ENCODE results near the gene DNMT3A.

DNMT3A gene

DNA sequence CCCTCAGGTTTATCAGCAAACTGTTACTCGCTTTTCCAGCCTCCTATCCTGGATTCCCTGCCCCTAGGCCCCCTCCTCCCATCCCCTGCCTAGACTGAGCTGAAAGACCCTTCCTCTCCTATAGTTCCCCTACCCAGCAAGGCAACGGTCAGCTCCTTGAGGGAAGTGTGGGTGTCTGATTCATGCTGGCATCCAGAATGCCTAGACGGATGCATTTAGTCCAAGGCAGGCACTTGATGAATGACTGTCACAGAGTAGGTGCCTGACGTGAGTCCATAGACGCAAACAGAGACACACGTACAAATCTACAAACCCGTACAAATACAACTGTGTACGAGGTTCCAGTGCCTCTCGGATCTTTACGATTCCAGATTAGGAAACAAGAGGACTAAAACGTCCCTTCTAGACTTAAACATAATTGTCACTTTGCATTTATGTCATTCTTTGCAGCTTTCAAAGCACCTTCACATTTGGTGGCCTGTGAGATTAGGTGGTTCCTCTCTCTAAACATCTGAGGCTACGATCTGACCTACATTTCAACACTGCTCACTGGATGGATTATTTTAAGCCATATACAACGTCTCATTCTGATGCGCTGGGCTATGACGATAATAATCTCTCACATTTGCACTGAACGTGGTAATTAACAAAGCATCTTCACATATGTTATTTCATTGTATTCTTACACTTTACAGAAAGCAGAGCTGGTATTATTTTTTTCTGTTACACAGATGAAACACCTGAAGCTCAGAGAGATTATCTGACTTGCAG lies 36.7 kb downstream of the DNMT3A start:
- DNase-seq (ENCODE audit: low read depth) = no peak

DNA sequence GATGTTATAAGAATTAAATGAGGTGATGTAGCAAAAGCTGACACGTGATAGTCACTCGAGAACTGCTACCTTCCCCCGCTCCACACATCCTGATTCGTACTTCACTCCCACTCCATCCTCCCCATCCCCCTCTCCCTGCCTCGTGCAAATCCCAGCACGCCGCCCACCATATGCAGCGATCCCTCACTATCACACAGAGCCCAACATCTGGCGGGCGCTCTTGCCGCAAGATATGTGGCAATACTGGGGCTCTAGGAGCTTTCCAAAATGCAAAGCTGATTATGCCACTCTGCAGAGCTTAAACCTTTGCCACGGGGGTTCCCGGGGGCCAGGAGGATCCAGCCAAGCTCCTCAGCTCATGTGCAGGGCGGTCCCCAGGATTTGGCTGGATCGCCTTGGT lies 37.4 kb downstream of the DNMT3A start:
- DNase-seq (ENCODE audit: low read depth) = no peak

DNA sequence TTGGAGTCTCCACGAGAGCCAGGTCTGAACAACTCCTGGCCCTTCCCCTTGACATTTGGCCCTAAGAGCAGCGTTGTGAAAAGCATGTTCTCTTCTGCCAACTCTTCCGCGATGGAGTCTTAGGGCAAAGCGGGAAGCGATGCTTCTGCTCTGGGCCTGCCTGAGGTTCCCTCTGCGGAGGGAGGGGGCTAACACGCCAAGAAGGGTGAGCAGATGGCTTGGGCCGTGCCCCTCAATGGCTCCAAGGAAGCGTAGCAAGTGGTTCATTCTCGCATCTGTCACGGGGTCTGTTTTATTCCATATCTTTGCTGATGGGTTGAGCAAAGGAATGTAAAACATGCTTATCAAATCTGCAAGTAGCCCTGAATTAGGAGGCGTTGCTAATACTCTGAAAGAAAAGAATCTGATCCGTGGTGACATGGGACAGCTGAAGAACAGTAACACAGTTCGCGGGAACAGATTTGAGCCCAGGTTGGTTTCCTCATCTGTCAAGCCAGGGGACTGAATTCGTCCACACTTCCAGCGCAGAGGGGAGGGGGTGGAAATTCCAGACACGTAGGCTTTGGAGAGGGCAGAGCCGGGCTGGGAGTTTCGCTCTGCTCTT lies 38.0 kb downstream of the DNMT3A start:
- no peak for DNase-seq (ENCODE audit: low read depth)

DNA sequence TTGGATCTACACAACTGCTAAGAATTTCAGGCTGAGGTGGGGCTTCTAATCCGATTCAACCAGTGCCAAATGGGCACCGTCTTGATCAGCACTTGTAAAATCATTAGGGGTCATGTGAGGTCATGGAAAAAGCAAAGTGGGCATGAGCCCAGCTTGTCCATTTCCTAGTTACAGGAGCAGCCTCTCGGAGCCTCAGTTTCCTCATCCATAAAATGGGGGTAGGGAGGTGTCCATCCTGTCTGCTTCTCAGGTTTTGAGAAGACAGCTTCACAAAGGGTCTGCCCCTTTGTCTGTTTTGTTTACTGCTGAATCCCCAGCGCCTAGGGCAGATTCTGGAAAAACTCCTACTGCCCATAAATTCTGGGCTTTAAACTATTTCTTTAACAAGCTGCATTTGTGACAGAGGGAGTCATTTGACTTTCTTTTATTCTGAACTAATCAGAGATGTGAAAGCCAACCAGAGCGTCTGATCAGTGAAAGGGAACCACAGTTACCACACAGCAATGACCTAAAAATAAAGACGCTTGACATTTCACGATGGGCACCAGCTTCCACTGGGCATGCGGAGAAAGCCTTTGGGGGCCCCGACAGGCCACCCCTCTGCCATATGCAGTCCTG lies 38.9 kb downstream of the DNMT3A start:
- DNase-seq (ENCODE audit: low read depth) = no peak

DNA sequence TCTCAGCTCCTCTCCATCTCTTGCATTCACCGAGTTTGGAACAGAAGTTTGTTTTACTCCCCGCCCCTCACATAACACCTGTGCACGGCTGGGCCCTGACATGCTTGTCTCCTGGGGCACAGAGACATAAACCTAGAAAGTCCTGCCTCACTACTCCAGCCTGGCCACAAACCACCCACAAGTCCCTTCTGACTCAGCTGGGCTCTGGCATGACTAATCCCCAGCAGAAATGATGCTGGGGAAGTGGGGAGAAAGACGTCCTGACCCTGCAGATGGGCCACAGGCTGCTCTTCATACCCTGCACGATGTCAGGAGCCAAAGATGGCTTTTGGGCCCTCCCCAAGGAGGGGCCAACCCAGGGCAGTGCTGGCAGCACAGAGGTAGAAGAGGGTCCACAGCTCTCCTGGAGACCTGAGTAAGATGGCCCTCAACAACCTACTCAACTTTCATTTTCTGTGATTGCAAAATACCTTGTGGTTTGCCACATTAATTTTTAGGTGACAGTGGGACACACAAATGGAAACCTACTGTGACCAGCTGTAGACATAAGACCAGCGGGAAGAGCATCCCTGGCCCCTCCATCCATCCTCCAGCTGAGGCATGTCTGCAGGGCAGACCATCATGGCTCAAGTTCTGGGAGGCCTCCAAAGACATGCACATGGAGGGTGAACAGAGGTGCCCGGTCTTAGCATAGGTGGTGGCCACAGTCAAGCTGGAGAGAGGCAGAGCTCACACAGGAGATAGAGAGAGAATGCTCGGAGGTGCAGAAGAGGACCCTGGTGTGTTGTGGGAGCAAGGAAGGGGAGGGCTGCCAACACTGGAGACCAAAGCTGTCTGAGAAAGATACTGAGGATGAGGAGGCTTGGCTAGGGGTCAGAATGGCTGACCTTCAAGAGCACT lies 40.0 kb downstream of the DNMT3A start:
- DNase-seq (ENCODE audit: low read depth) = peak; percentile 29

DNA sequence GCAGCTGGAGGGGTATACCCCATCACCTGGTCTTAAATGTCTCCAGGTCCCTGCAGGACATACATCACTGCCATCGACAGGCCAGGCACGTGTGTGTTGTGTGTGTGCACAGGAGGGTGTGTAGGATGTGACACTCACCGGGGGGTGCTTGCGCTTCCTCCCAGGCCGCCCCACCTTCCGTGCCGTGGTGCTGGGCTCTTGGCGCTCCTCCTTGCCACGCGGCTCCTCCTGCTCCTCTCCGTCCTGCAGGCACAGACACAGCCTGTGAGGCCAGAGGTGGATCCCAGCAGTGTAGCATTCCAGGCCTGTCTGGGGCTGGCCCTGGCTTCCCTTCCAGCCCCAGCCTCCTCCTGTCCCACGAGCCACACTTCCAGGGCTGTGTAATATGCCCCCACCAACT lies 41.7 kb downstream of the DNMT3A start:
- DNase-seq (ENCODE audit: low read depth) = no peak

DNA sequence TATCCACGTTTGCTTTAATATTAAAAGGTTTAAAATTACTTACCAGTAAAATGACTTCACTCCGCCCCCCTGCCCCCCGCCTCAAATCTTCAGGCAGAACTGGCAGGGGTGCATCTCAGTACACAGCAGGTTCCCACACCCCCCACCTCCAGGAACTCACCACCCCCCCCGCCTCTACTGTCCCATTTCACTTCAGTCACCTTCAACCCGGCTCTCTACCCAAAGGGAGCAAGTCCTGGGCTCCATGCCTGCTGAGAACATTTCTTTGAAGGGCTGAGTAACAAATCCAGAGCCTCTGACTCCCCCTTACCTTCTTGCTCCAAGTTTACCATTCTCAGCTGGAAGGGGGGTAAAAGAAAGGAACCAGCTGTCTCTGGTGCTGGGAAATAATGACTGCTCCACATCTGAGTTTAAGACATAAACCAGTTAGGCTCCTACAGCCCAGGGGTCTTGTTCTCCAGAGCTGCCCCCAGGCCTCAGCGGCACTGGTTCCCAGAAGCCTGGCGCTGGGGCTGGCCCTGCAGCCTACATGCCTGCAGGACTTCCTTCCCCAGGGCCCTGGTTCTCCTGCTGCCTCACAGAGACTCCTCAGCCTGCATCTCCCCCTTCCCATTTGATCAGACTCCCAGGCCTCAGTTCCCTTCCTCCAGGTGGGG lies 42.8 kb downstream of the DNMT3A start:
- DNase-seq (ENCODE audit: low read depth) = no peak

DNA sequence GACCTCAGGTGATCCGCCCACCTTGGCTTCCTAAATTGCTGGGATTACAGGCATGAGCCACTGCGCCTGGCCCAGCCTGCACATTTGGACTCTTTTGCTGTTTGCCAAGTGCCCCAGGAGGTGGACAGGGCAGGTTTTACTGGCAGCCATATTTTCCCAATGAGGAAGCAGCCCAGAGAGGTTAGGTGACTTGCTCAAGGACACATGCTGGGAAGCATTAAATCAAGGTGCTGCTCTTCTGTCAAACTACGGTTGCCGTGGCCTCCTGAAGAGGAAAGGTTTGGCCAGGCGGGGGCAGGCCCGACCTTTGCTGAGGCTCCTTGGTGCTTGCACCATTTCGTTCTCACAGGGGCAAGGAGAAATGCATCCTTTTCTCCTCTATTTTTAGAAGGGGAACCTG lies 44.0 kb downstream of the DNMT3A start:
- no peak for DNase-seq (ENCODE audit: low read depth)

DNA sequence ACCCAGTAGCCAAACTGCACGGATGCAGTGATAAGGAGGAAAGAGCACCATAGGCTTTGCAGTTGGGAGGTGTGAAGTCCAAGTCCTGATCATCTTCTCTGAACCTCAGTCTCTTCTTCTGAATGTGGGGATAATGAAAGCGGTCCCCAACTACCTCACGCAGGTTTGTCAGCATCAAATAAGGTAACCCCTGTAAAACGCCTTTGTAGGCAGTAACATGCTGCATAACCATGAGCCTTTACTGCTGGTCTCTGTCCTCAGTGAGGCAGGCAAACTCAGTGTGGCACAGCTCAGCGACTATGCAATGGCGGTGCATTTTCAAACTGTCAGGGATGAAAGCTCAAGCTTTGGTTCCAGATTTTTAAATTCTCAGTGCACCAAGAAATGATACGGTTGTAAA lies 46.1 kb downstream of the DNMT3A start:
- DNase-seq (ENCODE audit: low read depth) = no peak

DNA sequence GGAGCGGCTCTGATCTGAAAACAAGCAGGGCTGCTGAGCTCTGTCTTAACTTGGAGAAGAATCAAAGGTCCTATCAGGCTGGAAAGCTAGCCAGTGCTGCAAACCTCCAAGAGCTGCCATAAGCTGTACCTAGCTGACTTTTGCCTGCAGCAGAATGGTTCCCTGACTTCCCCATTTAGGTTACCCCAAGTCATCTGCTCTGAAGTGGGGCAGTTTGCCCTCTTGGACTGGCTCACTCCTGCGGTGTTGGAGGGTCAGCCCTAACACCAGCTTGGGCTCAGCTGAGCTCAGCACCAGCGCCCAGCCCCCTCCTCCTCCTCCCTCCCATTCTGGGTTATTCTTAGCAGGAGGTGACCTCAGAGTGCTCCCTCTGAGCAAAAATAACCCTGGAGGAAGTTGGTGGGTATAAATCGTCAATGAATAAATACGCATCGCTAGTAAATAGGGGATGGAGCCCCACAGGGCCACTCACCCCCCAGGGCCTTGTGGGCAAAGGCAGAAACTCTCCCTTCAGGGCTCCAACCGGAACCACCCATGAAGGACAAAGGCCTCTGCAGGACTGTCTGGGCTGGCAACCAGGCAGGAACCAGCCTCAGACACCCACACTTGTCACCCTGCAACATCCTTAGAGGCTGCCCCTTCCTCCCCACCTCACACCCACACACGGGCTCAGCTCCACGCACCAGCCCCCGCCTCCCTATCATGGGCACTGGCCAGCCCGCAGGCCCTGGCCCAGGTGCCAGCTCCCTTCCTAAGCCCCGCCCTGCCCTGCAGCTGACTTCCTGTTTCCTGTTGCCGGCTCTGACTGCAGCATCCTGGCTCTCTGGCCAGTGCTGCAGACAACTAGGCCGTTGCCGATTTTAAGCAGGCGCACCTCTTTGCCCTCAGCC lies 46.9 kb downstream of the DNMT3A start:
- DNase-seq (ENCODE audit: low read depth) = no peak

DNA sequence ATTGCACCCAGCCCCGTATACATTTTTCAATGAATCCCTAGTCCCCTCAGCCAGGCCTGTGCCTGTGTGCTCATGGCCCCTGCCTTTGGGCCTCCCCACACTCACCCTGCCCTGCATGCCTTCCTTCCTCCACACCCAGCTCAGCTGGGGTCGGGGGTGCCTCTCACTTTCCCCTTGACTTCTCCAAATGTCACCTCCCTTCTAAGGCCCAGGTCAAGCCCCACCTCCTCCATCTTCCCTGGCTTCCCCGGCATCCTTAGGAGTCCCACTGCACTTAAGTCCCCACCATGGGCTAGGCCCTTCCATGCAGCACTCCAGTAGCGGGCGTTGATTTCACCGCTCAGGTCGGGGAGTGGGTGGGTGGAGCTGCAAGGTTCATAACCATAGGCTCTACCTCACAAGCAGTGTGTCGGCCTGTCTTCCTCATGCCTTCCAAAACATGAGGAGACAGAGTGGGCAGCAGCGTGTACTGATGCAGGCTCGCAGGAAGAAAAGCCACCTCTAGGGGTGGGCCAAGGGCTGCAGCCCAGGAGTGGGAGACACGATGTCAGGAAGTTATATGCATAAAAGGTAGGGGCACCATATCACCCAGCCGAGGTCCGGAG lies 47.7 kb downstream of the DNMT3A start:
- DNase-seq (ENCODE audit: low read depth) = no peak

DNA sequence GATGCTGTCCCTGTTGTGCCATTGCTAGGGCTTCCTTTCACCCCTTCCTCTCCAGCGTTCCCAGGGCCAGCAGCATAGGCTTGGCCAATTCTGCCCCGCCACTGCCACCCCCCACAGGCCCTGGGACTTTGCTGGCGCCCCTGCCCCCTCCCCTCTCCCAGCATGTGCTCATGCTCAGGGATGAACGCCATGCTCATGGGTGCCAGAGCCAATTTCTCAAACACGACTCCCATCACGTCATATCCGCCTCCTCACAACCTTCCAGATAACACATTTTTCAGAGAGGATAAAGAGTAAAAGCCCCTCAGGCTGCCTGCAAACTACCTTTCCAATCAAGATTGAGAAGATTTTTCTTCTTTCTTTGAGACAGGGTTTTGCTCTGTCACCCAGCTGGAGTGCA lies 48.6 kb downstream of the DNMT3A start:
- DNase-seq (ENCODE audit: low read depth) = no peak

DNA sequence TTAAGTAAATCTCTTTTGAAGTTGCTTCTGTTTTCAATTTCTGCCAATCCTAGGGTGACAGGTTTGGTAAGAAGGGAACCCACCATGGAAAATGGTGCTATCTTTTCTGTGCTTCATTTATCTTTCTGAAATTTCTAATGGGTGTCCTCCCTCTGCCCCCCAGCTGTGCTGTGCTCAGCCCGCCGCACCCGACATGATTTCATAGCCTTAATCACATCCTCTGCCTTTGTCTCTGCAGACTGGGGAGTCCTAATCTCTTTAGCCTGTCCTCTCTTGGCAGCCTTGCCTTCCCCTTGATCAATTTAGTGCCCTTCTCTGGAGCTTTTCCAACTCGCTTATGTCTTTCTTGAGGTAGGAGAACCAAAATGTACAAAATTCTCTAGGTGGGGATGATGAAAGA lies 49.3 kb downstream of the DNMT3A start:
- DNase-seq (ENCODE audit: low read depth) = no peak

DNA sequence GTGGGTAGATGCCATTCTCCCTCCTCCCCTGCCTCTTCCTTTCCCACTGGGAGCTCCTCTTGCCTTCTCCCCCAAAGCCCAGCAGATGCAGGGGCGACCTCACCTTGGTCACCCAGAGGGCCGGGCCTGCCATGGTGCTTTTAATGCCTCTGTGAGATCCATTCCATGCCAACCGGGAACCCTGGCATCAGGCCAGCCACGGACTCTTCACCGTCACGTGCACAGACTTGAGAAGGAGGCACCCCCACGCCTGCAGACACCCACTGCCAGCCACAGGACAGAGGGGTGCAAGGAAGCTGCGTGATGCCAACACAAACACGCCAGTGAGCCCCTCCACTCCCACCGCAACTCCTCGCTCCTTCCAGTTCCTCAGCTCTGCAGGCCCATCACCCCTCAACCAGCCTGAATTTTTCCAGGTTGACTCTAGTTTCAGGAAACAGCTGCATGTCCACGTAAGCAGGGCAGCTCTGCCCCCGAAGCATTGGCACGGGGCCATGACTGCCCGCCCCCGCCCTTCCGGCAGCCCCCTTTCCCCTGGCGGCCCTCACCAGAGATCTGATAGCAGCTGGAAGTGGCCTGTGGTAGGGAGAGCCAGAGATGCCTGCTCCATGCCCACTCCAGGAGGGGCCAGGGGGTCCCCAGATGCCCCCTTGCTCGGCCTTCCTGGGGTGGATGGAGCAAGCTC lies 50.8 kb downstream of the DNMT3A start:
- DNase-seq (ENCODE audit: low read depth) = no peak

DNA sequence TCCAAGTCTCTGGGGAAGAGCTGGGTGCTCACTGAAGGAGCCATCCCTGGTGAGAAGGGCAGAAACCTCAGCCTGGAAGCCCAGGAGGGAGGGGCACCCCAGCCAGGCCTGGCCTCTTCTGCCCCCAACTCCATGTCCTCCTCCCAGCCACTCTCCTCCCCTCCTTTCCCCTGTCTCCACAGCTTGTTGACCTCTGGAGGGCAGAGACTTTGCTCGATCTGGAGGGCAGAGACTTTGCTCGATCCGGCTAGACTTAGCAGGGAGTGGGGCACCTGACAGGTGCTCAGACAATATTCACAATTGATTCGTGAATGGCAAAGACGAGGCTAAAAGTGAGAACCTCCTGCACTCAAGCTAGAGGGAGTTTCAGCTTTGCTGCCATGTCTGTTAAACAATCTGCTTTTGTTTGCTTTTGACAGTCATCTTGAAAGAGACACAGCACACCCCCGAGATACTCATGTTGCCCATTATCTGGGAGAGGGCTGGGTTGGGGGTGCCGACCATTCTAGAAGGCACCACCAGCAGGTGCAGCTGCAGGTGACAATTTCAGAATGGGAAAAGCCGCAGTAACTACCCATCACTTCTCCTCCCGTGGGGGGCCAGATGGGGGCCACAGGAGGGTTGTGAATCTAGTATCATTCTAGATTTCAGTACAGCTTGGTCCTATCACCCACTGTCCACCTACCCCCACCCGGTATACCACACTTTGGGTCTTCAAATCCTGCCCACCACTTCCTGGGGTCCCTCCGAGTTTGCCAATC lies 54.8 kb downstream of the DNMT3A start:
- no peak for DNase-seq (ENCODE audit: low read depth)

DNA sequence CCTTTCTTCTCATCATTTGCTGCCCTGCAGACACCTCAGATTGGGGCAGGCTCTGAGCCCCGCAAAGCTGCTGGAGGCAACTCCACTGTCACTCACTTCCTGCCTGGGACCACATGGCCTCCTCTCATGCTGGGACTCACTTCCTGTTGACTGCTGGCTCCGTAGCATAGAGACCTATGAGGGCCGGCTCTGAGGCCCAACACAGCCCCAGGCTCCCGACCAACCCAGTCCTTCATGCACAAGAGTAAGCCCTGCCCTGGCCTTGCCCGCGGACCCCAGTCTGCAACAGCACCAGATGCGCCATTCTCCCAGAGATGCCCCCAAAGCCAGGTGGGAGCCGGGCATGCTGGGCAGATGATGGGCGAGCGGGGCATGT lies 55.7 kb downstream of the DNMT3A start:
- no peak for DNase-seq (ENCODE audit: low read depth)

DNA sequence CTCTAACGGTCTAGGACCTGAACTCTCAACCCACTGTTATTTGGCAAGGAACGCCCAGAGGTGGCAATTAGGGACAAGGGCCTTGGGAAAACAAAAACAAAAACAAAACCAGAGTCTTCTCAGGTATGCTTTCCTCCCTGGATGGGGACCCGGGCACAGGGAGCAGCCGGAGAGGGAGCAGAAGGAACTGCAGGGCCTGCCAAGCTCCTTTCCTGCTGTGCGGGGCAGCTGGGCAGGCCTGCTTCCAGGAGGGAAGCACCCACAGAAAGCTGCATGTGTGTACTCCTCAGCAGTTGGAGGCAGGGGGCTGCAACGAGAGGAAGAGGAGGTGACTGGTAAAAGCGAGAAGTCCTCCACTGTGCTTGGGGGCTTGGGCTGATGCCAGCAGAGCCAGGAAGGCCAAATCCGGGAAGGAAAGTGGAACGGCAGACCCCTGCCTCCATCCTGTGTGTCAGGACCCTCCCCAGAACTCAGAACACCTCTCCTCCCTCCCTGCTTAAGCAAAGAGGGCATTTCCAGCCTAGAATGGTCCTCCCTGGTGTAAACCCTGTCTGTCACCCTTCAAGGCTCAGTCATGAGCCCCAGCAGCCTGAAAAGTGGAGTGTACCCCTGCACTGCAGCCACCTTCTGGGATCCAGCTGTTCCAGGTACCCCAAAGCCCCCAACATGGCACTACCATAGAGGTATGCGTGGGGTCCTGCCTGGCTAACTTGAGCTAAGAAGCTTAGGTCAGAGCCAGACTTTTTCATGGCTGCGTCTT lies 56.3 kb downstream of the DNMT3A start:
- DNase-seq (ENCODE audit: low read depth) = no peak

DNA sequence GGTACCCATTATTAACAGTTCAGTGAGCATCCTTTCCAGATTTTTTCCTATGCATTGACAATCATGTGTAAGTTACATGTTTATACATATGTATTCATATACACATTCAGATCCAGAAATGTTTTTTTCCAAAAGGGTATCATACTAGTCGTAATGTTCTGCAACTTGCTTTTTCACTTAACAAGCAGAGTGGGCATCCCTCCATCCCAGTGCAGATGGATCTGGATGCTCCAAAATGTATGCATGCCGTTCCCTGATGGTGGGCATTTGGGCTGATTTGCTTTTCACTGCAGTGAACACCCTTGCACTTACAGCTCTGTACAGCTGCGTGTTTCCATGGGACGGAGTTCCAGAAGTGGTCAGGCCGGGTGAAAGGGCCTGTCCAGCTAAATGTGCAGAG lies 57.0 kb downstream of the DNMT3A start:
- no peak for DNase-seq (ENCODE audit: low read depth)

DNA sequence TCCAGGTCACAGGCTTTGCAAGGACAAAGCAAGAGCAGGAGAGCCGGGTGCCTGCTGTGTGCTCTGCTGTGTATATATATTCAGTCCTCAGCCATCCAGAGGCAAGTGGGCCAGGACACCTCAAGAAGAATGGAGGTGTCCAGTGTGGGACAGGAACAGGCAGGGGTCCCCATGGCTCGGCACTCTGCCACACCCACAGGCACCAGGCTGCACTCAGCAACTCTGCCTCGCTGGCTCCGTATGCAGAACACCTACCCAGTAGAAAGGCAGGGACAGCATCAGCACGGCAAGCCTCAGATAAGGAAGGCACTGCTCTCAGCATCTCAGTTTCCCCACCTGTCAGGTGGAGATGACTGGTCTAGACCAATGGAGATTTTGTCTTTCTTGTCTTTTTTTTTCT lies 57.8 kb downstream of the DNMT3A start:
- DNase-seq (ENCODE audit: low read depth) = no peak
